C4-2B (cell line): ENCODE measurements around the gene IQCF6.

ENCODE experiments used
- CTCF ChIP-seq: fragments of 450-650 bp; conservative IDR thresholded peaks from 2 replicates; pipeline ENCODE4 v1.5.1; 2017; ENCODE audit warnings: mild to moderate bottlenecking
- ZFX ChIP-seq: fragments of 450-650 bp; IDR thresholded peaks from 2 replicates; pipeline ENCODE4 v1.6.1; 2017

- TF ChIP-seq CTCF: no peak
- no peak for TF ChIP-seq ZFX
These were observed 13.2 kb upstream of the IQCF6 start for GRCh38 chr3:51792206-51792605.
